T-helper 2 cell (primary cell): ENCODE data around the gene OR3A1.
"Not testable (repeated sequence)": the region's sequence is repeated elsewhere in the genome, so short reads cannot be mapped to it uniquely, and the experiment has no call there.

Experiments used
- DNase-seq, 5 experiments: peaks; one replicate each; pipeline versions ENCODE4 v3.0.0 to v3.0.0-alpha.2; 2012 to 2022
- total RNA-seq, 2 donors: gene quantifications; one replicate each; lab custom pipeline; 2026; lab: John Stamatoyannopoulos, UW

OR3A1 gene, protein sequence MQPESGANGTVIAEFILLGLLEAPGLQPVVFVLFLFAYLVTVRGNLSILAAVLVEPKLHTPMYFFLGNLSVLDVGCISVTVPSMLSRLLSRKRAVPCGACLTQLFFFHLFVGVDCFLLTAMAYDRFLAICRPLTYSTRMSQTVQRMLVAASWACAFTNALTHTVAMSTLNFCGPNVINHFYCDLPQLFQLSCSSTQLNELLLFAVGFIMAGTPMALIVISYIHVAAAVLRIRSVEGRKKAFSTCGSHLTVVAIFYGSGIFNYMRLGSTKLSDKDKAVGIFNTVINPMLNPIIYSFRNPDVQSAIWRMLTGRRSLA
- total RNA-seq = 0 to 0.47 reads per million in 2 donors

DNA sequence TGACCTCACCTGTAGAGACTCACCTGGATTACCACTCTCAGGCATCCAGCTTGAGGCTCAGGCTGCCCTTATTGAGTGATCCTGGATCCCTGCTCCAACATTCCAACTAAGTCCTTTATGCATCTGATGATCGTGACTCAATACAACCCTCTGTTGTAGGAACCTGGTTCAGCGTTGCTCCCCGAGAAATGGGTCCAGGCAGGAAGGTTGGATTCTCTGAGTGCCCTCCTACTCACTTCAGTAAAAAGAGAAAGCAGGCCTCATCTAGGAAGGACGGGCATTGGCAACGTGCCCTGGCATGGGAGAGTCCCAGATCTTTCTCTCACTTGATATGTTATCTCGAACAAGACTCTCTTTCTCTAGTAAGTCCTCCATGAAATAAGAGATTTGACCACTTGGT is at the start of gene OR3A1:
Gene OR3A1 (minus strand): TSS at position 101 of the 400 bp plus-strand sequence. CDS start 5,778 bp downstream, outside the sequence.
- no peak for DNase-seq

DNA sequence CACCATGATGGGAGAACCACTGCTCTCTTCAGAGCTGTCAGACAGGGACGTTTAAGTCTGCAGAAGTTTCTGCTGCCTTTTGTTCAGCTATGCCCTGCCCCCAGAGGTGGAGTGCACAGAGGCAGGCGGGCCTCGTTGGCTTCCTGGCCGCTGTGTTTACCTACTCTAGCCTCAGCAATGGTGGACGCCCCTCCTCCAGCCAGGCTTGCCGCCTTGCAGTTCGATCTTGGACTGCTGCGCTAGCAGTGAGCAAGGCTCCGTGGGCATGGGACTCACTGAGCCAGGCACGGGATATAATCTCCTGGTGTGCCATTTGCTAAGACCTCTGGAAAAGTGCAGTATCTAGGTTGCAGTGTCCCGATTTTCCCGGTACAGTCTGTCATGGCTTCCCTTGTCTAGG is 44.6 kb upstream of the OR3A1 start:
- not testable (repeated sequence) for DNase-seq

DNA sequence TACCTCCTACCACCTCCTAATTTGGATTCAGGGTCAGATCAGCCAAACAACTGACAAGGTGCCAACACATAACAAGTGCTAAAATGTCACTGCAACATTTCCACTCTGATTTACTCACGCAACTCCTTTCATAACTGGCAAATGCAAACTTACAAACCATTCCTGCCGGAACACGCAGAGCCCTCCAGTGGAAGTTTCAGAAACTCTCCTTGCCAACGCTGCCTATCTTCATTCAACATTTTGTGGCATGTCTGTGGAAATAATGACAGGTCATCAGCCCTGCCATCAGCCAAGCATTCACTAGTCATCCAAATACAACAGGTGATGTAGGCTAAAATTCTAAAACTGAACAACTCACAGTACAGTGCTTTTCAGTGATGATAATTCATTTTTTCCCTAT is 37.7 kb upstream of the OR3A1 start:
- DNase-seq = no peak

DNA sequence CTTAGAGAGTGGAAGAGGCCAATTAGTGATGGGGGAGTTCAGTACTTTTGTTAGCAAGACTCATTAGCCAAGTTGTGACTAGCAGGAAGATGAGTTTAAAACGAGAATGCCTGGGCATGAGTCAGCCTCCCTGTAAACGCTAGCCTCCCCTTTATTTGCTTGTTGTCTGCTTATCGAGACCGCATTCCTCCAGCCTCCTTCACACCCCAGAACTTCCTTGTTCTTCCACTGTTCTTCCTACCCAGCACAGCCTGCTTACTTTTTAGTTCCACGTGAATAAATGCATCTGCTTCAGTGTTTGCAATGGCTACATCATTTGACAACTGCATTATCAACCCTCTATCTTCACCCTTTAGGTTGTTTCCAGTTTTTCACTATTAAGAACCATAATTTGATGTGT is 20.2 kb upstream of the OR3A1 start:
- no peak for DNase-seq

DNA sequence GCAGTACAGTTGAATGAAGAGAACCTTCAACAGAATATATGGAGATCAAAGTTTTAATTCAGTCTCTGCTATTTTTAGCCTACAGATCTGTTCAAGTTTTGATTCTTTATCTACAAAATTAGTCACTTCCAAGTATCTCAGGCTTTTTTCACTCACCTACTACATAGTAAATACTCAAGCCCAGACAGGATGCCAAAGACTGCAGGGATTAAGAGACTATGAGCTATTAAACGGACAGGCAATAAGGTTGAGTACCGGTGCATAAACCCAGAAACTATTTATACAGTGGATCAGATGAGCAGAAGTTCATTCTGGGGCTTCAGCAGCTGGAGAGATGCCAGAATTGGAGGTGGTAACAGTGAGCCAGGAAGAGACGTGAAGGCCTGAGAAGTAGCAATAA is 18.7 kb upstream of the OR3A1 start:
- DNase-seq = no peak

DNA sequence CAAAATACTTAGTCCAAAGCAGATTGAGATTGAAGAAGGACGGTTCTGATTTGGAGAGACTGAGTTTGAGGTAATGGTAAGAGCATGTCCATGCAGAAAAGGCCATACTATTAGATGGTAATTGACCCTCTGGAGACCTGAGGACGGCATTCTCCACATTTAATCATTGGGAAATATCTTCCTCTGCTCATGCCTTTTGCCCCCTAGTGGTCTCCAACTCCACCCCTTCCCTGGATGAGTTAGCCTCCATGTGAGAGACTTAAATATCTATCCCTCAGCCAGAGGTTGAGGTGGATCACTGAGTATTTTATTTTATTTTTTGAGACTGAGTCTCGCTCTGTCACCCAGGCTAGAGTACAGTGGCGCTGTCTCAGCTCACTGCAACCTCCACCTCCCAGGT is 10.4 kb upstream of the OR3A1 start:
- no peak for DNase-seq

DNA sequence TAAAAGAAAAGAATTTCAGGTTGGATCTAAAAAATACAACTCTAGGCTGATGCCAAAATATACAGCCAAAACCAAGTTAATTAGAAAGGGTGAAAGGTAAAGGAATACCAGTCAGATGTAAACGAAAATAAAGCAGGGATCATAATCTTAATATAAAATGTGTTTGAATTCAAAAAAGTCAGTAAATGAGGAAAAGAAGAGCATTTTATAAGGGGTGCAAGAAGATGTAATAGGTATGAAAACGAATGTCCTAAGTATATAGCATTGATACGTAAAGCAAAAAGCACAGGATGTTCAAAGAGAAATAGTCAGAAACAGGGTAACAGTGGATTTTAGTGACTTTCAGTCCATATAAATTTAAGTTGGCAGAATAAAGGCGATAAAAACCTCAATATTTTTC is 2.5 kb downstream of the OR3A1 start:
- no peak for DNase-seq

DNA sequence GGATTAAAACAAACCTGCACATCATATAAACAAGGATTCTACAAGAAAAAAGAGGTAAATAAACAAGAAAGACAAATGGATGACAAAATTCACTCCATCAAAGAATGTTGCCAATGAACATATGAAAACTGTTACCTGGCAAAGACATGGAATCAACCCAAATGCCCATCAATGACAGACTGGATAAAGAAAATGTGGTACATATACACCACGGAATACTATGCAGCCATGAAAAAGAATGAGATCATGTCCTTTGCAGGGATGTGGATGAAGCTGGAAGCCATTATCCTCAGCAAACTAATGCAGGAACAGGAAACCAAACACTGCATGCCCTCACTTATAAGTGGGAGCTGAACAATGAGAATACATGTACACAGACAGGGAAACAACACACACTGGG is 4.6 kb downstream of the OR3A1 start:
- DNase-seq = not testable (repeated sequence)

DNA sequence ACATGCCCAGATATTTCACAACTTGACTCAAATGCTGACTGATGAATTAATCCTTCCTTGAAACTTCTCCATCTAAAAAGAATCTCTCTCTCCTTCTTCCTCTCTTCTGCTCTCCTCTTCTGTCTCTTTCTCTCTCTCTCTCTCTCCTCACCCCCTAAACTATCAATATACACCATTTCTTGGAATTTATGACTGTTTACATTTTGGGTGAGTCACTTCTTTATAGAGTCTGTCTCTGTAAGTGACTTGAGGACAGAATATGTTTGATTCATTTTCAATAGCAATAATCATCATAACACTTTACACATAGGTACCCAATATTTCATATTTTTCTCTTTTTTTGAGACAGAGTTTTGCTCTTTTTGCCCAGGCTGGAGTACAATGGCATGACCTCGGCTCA is 15.3 kb downstream of the OR3A1 start:
- DNase-seq = no peak

DNA sequence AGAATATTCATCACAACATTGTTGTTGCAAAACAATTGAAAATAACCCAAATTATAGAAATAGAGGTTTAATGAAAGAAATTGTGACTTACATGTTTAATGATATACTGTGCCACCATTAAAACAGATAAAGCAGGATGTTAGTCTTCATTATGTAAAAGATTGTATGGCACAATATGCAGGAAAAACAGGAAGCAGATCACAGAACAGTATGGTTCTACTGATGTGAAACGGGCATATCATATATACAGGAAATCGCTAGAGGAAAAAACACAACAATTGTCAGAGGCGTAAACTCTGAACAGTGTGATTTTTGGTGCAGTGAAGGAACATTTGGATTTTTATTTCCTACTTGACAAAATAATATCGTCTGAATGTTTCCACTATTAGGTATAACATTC is 22.0 kb downstream of the OR3A1 start:
- DNase-seq = no peak

DNA sequence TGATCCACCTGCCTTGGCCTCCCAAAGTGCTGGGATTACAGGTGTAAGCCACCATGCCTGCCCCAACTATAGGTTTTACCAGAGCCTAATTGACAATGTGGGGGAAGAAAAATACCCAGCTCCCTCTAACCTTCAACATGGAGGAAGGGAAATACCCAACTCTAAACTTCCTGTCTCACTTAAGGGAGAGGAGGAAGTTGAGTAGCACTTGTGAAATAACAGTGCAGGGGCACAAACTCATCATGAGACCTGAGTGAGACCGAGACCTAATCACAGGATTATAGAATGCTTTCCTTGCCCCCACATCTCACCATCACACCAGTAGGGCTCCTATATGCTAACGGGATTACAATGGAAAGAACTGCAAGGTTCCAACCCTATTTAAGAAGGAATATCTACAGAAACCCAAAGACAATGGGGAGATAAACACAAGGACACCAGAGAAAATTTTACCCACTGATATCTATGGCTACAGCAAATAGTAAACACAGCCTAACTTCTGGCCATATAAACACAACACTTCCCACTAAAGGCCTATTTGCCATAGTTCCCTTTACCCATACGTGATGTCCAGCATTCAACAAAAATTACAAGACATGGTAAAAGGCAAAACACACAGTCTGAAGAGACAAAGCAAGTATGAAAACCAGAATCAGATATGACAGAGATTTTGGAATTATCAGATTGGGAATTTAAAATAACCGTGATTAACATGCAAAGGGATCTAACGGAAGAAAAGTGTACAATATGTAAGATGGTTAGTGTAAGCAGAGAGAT is 26.9 kb downstream of the OR3A1 start:
- DNase-seq = no peak

DNA sequence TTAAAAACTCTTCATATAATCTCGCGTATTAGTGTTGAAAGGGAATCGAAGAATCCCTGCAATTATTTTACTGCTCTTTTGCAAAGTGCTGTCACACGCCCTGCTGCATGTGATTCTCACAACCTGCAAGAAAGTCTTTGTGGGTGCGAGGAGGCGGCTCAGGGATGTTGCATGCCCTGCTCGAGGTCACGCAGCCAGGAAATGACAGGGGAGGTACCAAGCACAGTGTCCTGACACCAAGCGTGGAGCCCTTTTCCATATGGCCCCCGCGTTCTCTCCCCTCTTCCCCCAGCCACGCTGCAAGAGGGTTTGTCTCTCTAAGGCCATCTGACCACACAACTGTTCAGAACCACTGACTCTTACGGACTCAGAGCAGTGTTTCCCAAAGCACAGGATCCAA is 37.6 kb downstream of the OR3A1 start:
- DNase-seq = no peak

DNA sequence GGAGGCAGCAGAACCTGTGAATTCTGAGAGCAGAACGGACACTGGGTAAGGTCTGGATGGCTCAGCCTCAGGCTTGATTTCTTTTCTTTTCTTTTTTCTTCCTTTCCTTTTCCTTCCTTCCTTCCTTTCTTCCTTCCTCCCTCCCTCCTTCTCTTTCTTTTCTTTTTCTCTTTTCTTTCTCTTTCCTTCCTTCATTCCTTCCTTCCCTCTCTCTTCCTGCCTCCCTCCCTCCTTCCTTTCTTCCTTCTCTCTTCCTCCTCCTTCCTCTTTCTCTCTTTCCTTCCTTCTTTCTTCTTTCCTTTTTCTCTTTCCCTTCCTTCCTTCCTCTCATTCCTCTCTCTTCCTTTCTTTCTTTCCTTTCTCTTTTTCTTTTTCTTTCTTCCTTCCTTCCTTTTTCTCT is 38.0 kb downstream of the OR3A1 start:
- DNase-seq = no peak

DNA sequence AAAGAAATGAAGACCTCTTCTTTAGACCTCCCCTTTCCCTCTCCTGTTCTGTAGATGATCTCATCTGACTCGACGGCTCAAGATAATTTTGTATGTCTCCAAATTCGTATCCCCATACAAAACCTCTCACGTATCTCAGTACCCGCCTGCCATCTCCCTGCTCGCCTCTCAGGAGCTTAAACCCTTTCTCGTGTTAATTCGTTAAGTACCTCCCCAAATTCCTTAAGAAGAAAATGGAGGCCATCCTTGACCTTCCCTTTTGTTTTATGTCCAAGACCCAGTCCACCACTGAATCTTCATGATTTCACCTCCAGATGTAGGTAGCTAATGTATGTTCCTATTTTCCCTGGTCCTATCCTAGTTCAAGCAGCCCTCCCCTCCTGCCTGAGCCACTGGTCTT is 41.6 kb downstream of the OR3A1 start:
- no peak for DNase-seq

DNA sequence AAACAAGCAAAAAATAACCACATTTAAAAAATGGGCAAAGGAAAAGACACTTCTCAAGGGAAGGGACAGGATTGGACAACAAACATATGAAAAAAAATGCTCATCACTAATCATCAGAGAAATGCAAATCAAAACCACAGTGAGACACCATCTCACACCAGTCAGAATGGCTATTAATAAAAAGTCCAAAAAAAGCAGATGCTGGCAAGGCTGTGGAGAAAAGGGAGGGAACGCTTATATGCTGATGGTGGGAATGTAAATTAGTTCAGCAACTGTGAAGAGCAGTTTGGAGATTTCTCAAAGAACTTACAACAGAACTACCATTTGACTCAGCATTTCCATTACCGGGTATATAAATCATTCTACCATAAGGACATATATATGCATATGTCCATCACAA is 49.1 kb downstream of the OR3A1 start:
- DNase-seq = not testable (repeated sequence)

DNA sequence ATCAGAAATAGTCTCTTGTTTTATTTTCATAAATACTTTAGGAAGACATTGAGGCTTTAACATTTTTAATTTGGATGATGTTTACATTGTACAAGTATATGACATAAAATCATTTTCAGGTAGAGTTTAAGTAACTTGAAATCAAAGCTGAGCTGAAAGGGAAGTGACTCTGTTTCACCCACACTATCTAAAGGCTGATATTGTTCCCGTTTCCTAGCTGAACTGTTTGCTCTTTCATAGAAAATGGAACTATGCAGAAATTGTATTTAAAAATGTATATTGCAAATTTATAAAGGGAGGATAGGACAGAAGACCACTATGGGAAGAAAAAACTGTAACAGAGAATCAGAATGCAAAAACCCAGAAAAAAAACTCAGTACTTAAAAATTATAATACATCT is 53.3 kb downstream of the OR3A1 start:
- not testable (repeated sequence) for DNase-seq

DNA sequence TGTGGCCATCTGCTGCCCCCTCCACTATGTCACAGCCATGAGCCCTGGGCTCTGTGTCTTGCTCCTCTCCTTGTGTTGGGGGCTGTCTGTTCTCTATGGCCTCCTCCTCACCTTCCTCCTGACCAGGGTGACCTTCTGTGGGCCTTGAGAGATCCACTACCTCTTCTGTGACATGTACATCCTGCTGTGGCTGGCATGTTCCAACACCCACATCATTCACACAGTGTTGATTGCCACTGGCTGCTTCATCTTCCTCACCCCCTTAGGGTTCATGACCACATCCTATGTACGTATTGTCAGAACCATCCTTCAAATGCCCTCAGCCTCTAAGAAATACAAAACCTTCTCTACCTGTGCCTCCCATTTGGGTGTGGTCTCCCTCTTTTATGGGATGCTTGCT is 57.1 kb downstream of the OR3A1 start:
- peak in 1 of 5 experiments; percentile 27 for DNase-seq
